HUES64 (cell line): Measurements from ENCODE around the gene TRIM73. TPM values are rescaled to one million over a fixed set of nuclear protein-coding genes. Genes with fewer than 3 reads are reported as not detected.
"Not testable (repeated sequence)": the region's sequence is repeated elsewhere in the genome, so short reads cannot be mapped to it uniquely, and the experiment has no call there.

Source experiments
- H3K27ac ChIP-seq: 2 replicates; pipeline ENCODE4 v1.7.0; 2013; ENCODE audit warnings: low read depth, low read length, inconsistent platforms
- H3K27me3 ChIP-seq: 2 replicates; pipeline ENCODE4 v1.6.1; 2013; ENCODE audit warnings: mild to moderate bottlenecking, low read length; ENCODE audit not compliant: insufficient read depth
- H3K36me3 ChIP-seq: 2 replicates; pipeline ENCODE4 v1.6.1; 2013; ENCODE audit warnings: mild to moderate bottlenecking, low read length; ENCODE audit not compliant: insufficient read depth
- H3K4me1 ChIP-seq: 2 replicates; pipeline ENCODE4 v1.6.1; 2013; ENCODE audit warnings: mild to moderate bottlenecking, low read length, moderate library complexity; ENCODE audit not compliant: insufficient read depth
- H3K4me3 ChIP-seq: 2 replicates; pipeline ENCODE4 v1.5.1; 2013; ENCODE audit warnings: mild to moderate bottlenecking, low read length, moderate library complexity
- H3K9ac ChIP-seq: 2 replicates; pipeline ENCODE4 v1.6.1; 2013; ENCODE audit warnings: mild to moderate bottlenecking, low read depth, low read length
- H3K9me3 ChIP-seq: 2 replicates; pipeline ENCODE4 v1.6.1; 2013; ENCODE audit warnings: low read depth, low read length; ENCODE audit not compliant: insufficient read depth
- WGBS: fragments of 150-250, 120-280 bp; methylation state at CpG from one replicate; pipeline ENCODE4 v1.1.7; 2013; ENCODE audit warnings: missing lambda C conversion rate; 5-methylcytosine and 5-hydroxymethylcytosine counted together
- polyA plus RNA-seq, 2 experiments: library from polyadenylated mRNA; stranded (reverse); fragments of 50-300 nt; gene quantifications; one replicate each; pipeline ENCODE4 v1.2.3, GENCODE V29; 2013

The TRIM73 gene
- polyA plus RNA-seq (2013, experiment 1 of 2) = 0.25 TPM
- 0.57 TPM for polyA plus RNA-seq (2013, experiment 2 of 2)

GRCh38 chr7:75395329-75395728 lies at the start of gene TRIM73:
TSS of gene TRIM73 (plus strand) at chr7:75395629. CDS start at chr7:75398934, 3,305 bp downstream.
- not testable (repeated sequence) for H3K4me1 ChIP-seq, H3K4me3 ChIP-seq, H3K36me3 ChIP-seq, H3K27ac ChIP-seq, H3K27me3 ChIP-seq, H3K9ac ChIP-seq, H3K9me3 ChIP-seq
- WGBS = 94% methylated on average over 7 of the region's 34 CpGs

DNA sequence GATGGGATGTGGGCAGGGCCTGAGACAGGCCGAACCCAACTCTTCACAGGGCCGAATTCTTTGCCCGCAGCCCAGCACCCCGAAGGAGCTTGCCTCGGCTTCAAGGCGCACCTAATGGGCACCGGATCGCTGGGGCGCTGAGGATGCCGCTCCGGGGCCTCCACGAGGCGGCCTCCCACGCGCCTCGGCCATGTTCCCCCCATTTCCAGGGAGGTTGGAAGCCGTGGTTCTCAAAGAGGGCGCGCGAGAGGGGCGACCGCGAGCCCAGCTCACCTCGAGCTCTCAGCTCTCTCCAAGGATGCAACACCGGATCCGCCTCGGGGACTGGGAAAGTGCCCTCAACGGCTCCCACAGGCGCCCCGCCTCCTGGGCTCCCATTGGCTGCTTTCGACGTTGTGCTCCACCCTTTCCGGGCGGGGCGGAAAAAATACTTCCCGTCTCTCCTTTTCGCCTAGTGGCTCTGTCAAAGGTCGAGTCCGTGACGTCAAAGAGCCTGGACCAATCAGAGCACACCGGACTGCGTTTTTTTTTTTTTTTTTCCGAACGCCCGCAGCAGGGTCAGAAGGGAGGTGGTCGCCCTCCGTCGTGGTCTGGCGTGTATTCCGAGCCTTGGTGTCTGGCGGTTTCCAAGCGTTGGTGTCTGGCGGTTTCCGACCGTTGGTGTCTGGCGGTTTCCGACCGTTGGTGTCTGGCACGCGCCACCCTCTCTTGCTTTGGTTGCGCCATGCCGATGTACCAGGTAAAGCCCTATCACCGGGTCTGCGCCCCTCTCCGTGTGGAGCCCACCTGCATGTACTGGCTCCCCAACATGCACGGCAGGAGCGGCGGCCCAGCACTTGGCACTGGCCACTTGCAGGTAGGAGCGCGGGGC lies 36.5 kb upstream of the TRIM73 start:
- not testable (repeated sequence) for H3K27ac ChIP-seq
- no CpG with 5 or more reads among the region's 70 CpGs for WGBS

DNA sequence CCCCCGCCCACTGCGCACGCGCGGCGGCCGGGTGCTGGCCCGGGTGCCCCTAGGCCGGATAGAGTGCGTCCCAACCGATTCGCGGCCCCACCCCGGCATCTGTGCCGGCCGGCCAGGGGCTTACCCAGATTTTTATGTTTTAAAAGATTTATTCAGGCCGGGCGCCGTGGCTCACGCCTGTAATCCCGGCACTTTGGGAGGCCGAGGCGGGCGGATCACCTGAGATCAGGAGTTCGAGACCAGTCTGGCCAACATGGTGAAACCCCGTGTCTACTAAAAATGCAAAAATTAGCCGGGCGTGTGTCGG lies 35.9 kb upstream of the TRIM73 start:
- H3K9ac ChIP-seq, H3K4me3 ChIP-seq: not testable (repeated sequence)

More for the DNA sequence above, 36.5 kb upstream of the TRIM73 start:
- not testable (repeated sequence) for H3K9ac ChIP-seq, H3K9me3 ChIP-seq, H3K4me3 ChIP-seq, H3K27me3 ChIP-seq, H3K36me3 ChIP-seq, H3K4me1 ChIP-seq

GRCh38 chr7:75364079-75364478 lies 31.4 kb upstream of the TRIM73 start:
- H3K27me3 ChIP-seq, H3K9ac ChIP-seq, H3K4me1 ChIP-seq, H3K36me3 ChIP-seq, H3K9me3 ChIP-seq, H3K4me3 ChIP-seq, H3K27ac ChIP-seq: not testable (repeated sequence)
- no CpG with 5 or more reads among the region's 3 CpGs for WGBS

More for the DNA sequence above, 35.9 kb upstream of the TRIM73 start:
- H3K27me3 ChIP-seq, H3K9me3 ChIP-seq, H3K27ac ChIP-seq, H3K4me1 ChIP-seq, H3K36me3 ChIP-seq: not testable (repeated sequence)
- no CpG with 5 or more reads among the region's 29 CpGs for WGBS

- H3K36me3 ChIP-seq, H3K9ac ChIP-seq, H3K4me3 ChIP-seq, H3K27me3 ChIP-seq, H3K9me3 ChIP-seq, H3K4me1 ChIP-seq, H3K27ac ChIP-seq: not testable (repeated sequence)
- no CpG with 5 or more reads among the region's 5 CpGs for WGBS
Observed at GRCh38 chr7:75366643-75367042, 28.8 kb upstream of the TRIM73 start.

DNA sequence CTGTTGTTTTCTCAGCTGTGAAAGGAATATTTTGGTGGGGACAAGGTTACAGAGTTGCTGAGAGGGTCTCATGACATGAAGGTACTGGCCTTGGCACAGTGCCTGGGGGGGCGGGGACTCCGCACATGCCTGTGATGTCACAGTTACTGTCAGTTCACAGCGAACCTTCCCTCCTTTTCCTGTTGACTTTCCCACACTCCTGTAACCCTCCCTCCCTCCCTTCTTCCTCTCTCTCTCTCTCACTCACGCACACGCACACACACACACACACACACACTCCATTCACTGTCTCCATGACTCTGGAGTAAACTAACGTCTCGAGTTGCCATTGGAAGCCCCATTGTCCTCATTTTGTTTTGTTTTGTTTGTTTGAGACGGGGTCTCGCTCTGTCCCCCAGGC lies 28.1 kb upstream of the TRIM73 start:
- H3K4me3 ChIP-seq, H3K27me3 ChIP-seq, H3K27ac ChIP-seq, H3K9ac ChIP-seq, H3K36me3 ChIP-seq, H3K4me1 ChIP-seq, H3K9me3 ChIP-seq: not testable (repeated sequence)
- WGBS = no CpG with 5 or more reads among the region's 9 CpGs

- H3K4me3 ChIP-seq, H3K9me3 ChIP-seq, H3K36me3 ChIP-seq, H3K4me1 ChIP-seq, H3K27me3 ChIP-seq, H3K9ac ChIP-seq, H3K27ac ChIP-seq: not testable (repeated sequence)
- WGBS = no CpG with 5 or more reads among the region's 4 CpGs
Observed at GRCh38 chr7:75374144-75374518, 21.3 kb upstream of the TRIM73 start.

DNA sequence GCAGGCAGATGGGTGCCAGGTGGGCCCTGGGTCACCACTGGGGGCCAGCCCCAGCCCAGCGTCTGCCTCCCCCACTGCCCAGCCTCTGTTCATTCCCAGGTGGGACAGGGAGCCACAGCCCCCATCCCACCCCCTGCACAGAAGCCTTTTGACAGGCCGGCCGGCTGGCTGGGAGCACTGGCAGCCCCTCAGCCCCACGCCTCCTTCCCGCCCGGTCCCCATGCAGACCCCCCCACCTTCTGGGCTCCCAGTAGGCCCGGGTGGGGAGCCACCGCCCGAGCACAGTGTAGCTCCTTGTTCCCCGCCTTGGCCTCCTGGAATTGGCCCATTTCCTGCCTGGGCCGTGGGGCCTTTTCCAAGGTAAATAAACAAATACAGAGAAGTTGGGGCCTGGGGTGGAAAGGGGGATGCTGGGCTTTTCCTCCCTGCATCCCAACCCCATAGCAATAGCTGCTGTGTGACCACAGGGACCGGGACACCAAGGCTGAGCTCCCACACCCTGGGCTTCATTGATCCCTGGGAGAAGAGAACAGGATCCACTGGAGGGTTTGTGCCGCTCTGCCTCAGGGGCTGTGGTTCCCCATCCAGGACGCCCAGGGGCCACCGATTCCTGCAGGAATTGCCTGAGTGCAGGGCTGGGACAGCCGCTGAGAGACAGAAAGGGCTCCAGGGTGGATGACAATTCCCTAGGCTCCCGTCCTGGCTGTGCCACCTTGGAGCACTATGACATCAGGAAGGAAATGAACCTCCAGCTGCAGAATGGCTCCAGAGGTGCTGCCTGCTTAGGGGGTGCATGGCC lies 20.7 kb upstream of the TRIM73 start:
- not testable (repeated sequence) for H3K4me3 ChIP-seq
- WGBS = no CpG with 5 or more reads among the region's 17 CpGs

DNA sequence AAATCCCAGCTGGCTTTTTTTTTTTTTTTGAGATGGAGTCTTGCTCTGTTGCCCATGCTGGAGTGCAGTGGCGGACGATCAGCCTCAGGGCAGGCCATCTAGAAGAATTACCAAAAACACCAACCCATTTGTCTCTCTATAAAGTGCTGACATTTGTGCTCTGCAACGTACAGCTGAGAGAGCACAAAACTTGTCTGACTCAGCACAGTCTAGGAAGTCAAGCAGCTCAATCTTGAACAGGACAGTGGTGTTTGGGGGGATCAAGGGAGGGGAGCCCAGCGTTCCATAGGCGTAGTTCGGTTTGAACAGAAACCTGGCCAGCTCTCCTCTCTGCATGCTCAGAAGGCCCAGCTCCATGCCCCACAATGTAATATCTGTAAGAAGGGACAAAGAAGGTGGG lies 2.2 kb upstream of the TRIM73 start:
- H3K9me3 ChIP-seq, H3K27me3 ChIP-seq, H3K4me1 ChIP-seq, H3K27ac ChIP-seq, H3K9ac ChIP-seq, H3K36me3 ChIP-seq, H3K4me3 ChIP-seq: not testable (repeated sequence)
- WGBS = no CpG with 5 or more reads among the region's 6 CpGs

More for the DNA sequence above, 20.7 kb upstream of the TRIM73 start:
- not testable (repeated sequence) for H3K27ac ChIP-seq, H3K9me3 ChIP-seq, H3K27me3 ChIP-seq, H3K36me3 ChIP-seq, H3K4me1 ChIP-seq, H3K9ac ChIP-seq

DNA sequence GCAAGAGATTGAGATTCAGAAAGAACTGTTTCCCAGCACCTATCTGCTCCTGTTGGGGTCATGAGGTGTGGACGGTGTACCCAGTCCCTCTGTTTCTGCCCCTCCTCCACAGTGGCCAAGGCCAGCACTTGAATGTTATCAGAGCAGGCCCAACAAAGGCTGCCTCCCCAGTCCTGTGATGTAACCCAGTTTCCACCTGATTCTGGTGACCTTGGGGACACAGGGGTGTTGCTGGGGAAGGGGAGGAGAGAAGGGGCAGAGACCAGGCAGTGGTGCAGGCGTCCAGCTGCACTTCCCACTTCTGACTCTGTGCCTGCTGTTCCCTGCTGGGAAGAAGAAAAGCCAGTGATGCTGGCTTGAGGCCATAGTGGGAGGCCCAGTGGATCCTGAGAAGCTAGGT lies 2.4 kb downstream of the TRIM73 start:
- not testable (repeated sequence) for H3K36me3 ChIP-seq, H3K9ac ChIP-seq, H3K9me3 ChIP-seq, H3K4me1 ChIP-seq, H3K4me3 ChIP-seq, H3K27ac ChIP-seq, H3K27me3 ChIP-seq
- WGBS = no CpG with 5 or more reads among the region's 2 CpGs

DNA sequence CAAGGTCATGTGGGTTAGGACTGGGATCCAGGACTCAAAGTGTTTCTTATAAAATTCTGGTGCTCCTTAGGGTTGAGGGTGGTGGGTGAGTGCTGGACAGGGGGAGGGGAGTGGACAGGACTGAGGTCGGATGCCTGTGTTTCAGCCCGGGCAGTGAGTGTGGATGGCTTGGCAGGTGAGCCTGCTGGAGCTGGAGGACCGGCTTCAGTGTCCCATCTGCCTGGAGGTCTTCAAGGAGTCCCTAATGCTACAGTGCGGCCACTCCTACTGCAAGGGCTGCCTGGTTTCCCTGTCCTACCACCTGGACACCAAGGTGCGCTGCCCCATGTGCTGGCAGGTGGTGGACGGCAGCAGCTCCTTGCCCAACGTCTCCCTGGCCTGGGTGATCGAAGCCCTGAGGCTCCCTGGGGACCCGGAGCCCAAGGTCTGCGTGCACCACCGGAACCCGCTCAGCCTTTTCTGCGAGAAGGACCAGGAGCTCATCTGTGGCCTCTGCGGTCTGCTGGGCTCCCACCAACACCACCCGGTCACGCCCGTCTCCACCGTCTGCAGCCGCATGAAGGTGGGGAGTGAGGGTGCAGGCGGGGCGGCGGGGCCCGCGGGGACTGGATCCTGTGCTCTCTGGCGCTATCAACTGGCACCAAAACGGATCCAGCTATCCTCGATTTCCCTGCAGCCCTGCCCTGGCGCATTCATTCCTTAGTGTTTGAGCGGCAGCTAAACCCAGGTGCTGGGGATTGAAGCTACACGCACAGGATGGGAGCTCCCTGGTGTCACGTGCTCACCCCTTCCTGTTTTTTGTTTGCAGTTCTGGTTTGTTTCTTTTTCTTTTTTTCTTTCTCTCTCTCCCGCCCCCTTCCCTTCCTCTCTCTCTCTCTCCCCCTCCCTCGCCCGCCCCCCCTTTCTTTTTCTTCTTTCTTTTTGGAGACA lies 3.6 kb downstream of the TRIM73 start:
- H3K27ac ChIP-seq, H3K4me3 ChIP-seq, H3K4me1 ChIP-seq, H3K36me3 ChIP-seq, H3K9ac ChIP-seq, H3K9me3 ChIP-seq, H3K27me3 ChIP-seq: not testable (repeated sequence)
- WGBS = 100% methylated on average over 1 of the region's 34 CpGs
